ENCODE measurements around the gene CD151.

CD151 gene

DNA sequence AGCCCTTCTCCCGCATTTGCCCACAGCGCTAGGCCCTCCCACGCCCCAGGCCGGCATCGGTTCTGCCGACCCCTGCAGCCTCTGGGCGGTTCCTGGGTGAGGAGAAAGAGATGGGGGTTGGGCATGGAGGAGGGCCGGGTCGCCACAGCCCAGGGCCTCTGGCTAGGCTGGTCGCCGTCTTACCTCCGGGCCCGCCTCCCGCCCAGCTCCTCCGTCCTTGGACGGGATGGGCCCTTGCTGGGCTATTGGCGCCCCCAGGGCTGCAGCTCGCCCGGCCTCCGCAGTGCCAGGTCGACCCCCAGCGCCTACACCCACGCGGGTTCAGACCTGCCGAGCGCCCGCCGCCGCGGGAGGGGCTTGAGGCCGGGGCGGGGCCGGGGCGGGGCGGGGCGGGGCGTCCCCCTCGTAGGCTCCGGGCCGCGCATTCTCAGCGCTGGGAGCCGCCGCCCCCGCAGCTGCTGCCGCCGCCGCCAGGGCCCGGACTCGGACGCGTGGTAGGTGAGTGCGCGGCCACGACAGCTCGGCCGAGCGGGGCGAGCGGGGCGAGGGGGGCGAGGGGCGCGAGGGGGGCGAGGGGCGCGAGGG is at the start of gene CD151:
TSS of gene CD151 (plus strand) at position 424 of the 585 bp plus-strand sequence. CDS start 3,118 bp downstream, outside the sequence.
- DNase-seq, result peak; percentile 9

DNA sequence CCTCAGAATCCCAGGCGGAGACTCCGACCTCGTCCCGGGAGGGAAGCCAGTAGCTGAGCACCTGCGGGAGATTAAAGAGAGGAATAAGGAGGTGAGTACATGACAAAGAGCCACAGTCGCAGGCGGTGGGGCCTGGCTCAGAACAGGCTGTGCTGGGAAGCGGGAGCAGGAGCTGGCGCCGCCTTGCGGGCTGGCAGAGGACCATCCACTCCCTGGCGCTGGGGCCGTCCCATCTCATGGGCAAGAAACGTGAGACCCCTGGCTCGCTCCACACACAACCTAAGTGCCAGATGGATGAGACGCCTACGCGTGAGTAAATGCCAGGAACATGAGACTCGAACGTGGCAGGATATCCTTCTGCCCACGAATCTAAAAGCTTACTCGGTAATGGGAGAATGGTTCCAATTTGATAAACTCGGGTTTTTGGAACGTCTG is 49.2 kb upstream of the CD151 start:
- peak; percentile 21 for DNase-seq

DNA sequence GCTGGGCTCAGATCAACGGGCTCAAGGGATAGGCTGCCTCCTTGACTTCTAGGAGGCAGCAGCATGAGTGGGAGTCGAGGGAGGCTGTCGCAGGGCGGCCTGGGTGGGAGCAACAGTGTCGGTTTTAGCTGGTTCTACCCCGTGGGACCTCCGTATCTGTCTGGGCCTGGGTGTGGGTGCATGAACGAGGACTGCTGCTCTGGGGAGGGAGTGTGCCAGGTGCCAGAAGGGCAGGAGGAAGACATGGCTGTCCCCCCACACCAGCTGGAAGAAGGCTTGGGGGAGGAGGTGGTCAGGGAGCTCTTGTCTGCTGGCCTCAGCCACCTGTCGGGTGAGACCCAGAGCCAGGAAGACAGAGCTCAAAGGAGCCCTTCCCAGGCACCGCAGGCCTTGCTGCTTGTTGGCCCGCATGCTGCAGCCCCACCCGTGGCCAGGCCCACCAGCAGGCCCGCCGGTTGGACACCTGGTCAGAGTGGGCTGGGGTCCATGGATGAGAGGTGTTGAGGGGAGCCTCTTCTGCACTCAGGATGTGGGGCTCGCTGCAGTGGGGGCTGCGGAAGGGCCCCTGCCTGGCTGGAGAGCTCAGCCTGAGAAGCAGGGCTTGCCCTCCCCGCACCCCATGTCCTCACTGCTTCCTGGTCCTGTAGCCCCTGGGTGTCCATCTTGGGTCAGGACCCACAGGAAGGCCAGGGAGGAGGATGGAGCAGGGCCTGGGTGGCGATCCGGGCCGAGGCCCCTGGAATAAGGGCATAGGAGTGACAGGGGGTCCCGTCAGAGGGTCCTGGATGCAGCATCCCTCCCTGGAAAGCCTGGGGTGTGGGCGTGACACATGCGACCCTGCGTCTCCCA is 46.3 kb upstream of the CD151 start:
- DNase-seq, result no peak

DNA sequence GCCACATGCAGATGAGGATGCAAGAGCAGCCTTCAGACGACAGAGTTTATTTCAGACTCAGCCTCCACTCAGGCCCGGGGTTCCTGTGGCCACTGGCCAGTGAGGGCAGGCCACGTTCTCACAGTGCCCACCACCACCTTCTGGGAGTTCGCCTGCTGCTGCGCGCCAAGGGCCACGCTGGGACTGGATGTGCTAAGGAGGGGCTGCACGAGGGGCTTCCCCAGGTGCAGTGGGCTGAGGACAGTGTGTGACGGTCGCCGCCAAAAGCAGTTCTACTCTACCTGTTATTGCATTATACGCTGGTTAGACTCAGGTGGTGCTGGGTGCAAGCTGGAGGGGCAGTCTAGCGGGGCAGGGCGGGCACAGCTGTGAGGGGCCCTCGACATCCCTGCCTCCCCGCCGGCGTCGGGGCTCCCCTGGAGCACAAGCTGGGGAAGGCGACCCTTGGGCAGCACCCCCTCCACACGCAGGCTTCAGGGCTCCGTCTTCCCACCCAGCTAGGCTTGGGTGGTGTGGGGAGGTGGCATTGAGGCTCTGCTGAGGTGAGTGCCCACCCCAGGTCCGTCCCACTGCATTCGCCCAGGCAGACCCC is 45.6 kb upstream of the CD151 start:
- no peak for DNase-seq

DNA sequence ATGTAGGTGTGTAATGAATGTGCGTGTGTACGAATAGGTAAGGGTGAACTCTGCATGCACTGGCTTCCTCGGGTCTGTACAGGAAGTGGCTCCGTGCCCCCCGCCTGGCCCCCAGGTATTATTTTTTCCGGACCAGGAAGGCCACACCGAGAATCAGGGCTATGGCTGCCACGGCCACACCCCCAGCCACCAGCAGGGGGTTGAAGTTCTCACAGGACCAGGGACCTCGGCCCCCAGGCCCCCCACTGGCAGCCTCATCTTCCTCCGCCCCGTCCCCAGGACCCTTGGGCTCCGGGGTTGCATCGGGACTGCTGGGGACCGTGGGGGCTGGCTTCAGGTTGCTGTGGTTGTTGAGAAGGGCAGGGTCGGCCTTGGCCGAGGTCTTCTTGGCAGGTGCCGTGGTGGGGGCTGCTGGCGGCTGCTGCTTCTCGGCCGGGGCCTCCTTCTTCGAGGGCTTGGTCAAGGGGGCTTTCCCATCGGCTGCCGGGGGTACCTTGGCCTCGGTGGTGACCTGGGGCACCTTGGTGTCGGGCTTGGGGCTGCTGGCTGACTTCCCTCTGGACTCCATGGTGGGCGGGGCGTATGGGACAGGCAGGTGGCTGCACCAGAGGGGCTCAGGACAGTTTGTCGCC is 44.6 kb upstream of the CD151 start:
- DNase-seq, result no peak

DNA sequence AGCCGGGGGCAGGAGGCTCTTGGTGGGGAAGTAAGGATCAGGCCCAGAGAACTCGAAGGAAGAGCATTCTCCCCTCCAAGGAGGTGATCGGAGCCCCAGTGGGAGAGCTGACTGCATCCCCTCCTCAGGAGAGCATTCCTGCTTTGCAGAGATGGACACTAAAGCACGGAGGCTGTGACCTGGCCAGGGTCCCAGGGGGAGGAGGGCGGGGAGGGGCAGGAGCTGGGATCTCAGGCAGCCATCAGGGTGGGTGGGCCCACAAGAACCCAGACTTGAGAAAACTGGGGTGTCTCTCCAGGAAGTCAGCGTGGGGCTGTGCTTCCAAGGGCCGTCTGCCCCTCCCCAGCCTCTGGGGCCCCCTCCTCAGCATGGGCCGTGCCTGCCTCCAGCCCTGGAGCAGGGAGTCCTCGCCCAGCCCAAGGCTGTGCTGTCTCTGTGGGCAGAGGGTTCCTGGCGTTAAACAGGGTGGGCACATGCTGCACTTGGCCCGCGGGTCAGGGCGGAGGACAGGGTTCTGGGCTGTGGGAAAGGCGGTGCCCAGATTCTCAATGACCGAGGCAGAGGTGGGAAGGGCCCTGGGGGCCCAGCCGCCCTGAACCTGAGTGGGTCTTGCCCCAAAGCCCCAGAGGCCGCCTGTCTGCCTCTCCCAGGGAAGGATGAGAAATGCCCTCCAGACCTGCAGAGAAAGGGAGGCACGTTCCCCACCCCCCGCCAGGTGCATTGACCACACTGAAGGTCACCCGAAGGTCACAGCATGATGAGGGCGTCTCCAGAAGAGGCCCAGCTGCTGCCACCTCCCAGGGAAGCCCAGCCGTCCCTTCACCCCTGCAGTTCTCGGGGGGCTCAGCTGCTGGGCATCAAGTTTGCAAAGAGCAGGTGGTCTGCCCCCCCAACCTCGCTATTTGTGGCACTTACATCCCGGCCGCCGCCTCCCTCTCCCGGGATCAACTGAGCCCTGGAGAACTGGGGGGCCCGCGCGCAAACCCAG is 43.5 kb upstream of the CD151 start:
- no peak for DNase-seq

DNA sequence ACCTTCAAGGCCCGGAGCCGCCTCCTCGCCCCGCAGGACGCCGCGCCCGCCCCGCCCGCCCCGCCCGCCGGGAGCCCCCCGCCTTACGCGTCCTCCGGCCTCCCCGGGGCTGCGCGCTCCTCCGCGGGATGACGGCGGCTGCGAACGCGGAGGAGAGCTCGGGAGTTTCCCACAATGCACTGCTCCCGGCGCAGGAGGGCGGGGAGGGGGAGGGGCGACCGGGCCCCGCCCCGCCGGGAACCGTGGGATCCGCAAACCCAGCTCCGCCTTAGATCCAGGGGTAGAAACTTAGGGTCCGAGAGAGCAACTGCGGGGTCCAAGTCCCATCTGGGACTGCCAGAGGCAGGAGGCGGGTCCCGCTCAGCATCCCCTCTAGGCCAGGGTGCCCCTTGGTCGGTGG is 42.8 kb upstream of the CD151 start, which contains the start of gene CEND1:
TSS of gene CEND1 (minus strand) at position 148 of the 400 bp plus-strand sequence. CDS start 1,514 bp downstream, outside the sequence.
- DNase-seq, result peak; percentile 15

DNA sequence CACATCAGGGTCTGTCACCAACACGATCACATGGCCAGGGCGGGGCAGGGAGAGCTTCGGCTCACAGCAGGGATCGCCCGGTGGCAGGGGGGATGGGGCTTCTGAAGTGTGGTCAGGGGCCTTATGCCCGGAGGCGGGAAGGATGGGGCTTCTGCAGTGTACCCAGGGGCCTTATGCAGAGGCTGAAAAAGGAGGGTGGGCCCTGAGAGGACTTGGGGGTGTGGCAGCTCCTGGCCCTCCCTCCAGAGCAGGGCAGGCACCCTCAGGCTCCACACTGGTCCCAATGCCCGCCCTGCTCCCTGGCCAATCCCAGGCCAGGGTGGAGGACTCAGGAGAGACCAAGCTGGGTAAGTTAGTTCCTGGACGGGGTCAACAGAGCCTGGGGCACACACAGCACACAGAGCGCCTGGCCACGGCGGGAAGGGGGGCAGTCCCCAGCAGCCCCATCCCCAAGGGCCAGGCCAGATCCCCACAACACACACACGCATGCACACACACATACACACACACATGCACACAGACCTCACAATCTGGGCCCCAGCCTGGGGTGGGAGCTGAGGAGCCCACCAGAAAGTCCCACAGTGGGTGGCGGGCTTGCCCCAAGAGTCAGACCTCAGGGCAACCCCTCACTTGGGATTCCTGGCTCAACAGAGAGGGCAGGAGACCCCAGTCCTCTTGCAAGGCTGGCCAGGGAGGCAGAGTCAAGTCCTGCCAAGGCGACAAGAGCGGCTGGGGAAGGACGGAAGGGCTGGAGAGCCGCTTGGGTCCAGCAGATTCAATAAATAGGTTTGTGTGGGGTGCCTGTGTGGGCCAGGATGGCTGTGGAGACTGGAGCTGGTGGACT is 41.8 kb upstream of the CD151 start:
- DNase-seq, result no peak

DNA sequence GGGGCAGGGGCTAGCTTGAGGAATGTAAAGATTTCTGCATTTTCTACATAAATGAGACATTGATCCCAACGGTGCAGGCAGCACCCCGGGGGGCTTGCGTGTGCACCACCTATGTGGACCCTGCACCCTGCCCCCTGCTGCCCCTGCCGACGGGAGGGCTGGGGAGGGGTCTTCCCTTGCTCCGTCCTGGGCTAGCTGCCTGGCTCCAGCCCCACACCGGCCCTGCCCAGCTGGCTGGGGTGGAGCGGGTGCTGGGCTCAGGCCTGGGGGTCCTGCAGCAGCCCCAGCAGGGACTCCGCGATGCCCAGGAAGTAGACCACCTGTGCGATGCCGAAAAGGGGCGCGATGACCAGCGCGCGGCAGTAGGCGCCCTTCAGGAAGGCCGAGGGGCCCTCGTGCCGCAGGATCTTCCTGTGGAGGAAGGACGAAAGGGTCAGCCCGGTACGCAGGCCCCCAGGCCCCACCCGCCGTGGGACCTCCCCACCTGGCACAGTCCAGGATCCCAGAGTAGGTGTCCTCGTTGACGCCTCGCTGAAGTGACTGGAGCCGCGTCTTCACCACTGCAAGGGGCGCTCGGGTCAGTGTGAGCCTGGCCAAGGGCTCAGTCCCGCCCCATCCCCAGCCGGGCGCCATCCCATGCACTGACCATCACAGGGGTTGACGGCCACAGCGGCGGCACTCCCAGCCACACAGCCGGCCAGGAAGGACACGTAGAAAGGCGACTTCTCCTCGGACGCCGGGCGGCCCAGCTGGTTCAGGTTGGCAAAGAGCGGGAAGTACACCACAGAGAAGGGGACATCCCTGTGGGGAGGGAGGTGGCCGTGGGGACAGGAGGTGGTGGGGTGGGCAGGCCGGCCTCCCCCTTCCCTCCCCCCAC is 40.9 kb upstream of the CD151 start:
- DNase-seq, result no peak

DNA sequence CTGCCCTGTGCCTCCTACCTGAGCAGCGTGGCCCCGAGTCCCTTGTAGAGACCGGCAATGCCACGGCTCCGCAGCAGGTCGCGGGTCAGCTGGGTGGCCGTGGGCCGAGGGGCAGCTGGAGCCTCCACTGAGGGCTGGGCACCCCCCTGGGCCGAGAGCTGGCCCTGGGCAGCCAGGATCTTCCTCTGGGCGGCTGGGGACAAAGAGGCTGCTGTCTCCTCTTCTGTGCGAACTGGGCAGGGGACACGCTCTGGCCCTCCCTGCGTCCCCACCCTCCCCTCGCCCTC is 40.3 kb upstream of the CD151 start:
- DNase-seq, result no peak

DNA sequence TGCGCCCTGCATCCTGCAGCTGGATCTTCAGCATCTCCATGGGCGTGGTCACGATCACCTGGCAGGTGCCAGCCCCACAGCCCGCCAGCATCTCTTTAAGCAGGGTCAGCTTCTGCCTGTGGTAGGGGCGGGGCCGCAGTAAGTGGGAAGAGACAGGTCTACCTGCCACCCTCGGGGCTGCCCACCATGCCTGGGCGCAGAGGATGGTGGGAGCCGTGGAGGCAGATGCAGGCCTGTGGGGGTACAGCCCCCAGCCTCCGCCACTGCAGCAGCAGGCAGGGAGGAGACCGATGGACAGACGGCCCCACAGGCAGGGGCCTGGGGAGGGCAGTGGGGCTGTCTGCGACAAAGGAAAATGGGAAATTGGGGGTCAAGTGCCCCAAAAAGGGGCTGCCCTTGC is 39.9 kb upstream of the CD151 start:
- DNase-seq, result no peak

DNA sequence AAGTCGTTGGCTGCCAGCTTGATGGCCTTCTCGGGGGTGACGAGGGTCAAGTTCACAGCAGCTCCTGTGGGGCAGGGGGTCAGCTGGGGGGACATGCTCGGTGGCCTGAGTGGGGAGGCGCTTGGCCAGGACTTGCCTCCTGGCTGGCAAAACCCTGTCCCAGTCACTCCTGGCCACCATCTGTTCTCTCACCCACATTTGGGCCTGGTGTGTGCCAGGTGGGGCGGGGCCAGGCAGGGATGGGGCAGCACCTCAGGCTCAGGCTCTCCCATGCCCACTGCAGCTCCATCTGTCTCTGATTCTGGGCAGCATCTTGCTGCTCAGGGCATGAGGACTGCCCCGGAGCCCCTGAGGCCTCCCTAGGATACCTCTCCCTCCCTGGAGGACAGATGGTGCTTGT is 39.2 kb upstream of the CD151 start:
- DNase-seq, result no peak

DNA sequence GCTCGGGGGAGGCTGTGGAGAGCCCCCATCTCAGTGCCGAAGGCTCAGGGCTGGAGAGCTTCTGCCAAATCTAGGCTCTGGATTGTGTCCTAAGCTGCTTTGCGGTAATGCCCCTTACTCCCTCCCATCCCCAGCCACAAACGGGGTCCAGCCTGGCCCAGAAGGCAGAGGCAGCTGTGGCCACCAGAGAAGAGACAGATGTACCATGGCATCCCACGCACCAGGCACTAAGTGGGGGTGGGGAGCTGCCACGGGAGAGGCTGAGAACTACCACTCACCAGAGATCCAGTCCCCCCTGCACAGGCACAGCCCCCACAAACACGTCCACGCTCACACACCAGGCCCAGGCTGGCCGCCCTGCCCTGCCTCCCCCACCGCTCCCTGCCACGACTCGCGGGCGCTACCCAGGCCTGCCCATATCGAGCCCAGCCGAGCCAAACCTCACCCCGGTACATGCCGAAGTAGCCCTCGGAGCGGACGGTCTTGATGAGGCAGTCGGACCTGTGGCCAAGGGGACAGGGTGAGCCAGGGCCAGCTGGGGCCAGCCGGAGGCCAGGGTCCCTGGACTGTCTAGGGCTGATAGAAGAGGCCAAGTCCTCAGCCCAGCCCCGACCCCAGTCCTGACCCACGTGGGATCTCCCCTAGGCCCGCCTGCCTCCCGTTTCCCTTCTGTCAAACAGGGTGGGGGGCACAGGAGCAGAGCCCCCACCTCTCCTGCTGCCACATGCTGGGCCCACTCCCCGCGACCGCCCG is 38.6 kb upstream of the CD151 start:
- DNase-seq, result no peak

DNA sequence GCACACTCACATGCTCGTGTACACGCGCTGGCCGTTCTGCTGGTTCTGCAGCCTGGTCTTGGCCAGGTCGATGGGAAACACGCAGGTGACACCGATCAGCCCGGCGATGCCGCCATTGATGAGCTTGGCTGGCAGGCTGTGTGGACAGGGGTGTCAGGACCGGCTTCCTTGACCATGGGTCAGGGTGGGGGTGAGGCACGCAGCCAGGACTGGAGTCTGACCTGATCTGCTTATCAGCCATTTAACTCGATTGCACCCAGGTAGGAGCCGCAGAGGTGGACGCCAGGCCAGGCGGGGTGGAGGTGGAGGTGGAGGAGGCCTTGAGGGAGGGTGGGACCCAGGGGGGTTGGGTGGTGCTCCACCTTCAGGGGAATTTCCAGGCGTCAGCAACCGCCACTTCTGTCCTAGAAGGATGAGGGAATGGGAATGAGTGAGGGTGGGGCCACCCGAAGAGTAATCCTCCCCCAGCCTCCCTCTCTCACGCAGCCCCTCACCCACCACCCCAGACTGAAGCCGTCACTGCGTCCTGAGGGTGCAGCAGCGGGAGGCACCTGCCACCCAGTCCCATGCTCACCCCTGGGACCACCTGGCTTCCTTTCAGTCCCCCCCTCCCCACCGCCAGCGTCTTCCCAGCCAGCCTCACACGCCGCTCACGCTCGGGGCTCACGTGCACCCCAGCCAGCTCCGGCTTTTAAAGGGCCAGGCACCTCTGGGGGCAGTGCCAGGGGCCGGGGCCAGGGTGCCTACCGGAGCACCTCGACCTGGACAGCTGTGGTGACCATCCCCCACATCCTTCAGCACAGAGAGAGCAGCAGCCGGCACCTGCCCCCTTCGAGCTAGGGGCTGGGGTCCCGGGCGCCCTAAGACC is 37.8 kb upstream of the CD151 start:
- no peak for DNase-seq

DNA sequence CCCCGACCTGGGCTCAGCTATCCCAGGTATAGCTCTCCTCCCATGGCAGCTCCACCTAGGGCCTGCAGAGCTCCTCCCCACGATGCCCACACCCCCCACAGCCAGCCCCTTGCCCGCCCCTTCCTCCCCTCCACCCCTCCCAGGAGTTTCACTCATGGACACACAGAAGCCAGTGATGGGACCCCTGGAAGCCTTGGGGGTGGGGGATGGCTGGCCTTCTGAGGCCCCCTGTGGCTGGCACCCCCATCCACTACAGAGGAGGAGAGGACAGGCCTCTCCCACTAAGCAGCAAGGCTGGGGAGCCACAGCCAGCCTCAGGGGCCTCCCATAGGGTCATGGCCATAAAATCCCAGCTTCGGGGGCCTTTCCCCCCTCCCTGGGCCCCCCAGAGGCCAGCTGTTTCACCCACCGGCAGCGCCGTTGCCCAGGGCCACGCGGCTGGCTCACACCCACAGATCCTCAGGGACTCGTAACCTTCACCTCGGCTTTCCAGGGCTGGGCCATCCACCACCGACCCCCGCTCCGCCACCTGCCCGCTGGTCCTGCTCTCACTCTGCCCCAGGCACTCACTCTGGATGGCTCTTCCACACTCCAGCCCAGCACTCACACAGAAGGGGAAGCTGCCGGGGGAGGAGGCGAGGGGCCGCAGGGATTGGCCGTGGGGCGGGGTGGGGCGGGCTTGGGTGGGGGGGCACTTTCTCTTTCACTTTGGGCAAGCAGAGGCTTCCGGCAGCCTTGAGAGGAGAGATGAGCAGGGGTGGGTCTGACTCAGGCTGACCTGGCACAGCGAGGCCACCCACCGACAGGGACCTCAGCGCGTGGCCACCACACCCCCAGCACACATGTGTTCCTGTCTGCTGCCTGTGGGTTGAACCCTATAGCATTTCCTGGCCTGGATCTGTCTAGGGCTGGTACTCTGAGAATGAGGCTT is 36.9 kb upstream of the CD151 start:
- DNase-seq, result peak; percentile 59

DNA sequence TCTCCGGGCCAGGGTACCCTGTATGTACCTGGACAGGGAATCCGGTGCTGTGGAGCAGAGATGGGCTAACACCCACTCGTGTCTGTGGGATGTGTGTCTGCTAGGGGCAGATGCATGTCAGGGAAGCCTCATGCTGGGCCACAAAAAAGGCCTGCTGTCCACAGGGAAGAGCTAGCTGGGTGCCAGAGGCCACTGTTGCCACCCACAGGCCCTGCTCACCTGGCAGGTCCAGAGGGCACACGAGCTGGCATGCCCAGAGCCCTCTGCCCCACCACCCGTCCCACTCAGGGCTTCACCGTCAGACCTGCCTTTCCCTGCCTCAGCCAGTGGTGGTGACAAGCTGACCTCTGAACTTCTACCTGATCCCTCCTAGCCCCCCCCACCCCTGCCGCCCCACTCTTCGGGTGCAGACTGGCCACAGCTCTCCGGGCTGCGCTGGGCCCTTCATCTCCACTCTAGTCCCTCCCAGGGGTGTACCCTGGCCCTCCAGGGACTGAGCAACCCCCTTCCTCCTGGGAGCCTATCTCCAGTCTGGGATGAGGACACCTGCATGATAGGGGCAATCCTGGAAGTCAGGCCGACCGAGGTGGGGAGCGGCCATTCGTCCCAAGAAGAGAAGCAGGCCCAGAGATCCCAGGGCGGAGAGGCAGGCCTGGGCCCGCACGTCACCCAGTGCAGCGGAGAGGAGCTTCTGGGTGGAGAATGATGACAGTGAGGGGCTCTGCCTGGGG is 36.0 kb upstream of the CD151 start:
- DNase-seq, result no peak

All from NCI-H1092 treated with DMSO at 0.1 percent for 48 hours (cell line).